ENCODE measurements around the gene PSMB2.

DNA sequence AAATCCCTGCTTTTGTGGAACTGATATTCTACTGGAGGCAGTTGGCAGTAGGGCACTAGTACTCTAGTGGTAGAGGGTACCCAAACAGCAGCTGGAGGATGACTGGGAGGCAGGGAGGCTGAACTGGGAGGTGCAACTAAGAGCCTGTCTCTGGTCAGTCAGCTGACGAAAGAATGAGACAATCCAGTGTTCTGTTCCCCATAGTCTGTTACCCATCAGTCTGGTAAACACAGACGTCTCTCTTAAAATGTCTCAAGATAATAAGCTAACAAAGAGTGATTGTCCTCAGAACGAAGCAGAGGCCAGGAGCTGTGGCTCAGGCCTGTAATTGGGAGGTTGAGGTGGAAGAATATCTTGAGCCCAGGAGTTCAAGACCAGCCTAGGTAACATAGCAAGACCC is 37.9 kb downstream of the PSMB2 start:
- no peak for TF ChIP-seq ZFP30 (CRISPR knock-in tag; IDR thresholded peaks at IDR 0.05)
- TF ChIP-seq, protein P1, sequence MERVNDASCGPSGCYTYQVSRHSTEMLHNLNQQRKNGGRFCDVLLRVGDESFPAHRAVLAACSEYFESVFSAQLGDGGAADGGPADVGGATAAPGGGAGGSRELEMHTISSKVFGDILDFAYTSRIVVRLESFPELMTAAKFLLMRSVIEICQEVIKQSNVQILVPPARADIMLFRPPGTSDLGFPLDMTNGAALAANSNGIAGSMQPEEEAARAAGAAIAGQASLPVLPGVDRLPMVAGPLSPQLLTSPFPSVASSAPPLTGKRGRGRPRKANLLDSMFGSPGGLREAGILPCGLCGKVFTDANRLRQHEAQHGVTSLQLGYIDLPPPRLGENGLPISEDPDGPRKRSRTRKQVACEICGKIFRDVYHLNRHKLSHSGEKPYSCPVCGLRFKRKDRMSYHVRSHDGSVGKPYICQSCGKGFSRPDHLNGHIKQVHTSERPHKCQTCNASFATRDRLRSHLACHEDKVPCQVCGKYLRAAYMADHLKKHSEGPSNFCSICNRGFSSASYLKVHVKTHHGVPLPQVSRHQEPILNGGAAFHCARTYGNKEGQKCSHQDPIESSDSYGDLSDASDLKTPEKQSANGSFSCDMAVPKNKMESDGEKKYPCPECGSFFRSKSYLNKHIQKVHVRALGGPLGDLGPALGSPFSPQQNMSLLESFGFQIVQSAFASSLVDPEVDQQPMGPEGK (CRISPR knock-in tag; IDR thresholded peaks at IDR 0.05; ENCODE audit: borderline replicate concordance) = no peak
- no peak for TF ChIP-seq RARB (CRISPR knock-in tag; IDR thresholded peaks at IDR 0.05)
- TF ChIP-seq GLIS3 (CRISPR knock-in tag; IDR thresholded peaks at IDR 0.05) = no peak
- TF ChIP-seq TCF4 (CRISPR knock-in tag; IDR thresholded peaks at IDR 0.05; ENCODE audit: borderline replicate concordance) = no peak
- TF ChIP-seq, protein P2, sequence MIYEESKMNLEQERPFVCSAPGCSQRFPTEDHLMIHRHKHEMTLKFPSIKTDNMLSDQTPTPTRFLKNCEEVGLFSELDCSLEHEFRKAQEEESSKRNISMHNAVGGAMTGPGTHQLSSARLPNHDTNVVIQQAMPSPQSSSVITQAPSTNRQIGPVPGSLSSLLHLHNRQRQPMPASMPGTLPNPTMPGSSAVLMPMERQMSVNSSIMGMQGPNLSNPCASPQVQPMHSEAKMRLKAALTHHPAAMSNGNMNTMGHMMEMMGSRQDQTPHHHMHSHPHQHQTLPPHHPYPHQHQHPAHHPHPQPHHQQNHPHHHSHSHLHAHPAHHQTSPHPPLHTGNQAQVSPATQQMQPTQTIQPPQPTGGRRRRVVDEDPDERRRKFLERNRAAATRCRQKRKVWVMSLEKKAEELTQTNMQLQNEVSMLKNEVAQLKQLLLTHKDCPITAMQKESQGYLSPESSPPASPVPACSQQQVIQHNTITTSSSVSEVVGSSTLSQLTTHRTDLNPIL (CRISPR knock-in tag; IDR thresholded peaks at IDR 0.05; ENCODE audit: low read depth) = no peak
- TF ChIP-seq PPARA (CRISPR knock-in tag; IDR thresholded peaks at IDR 0.05; ENCODE audit: borderline replicate concordance) = no peak
- no peak for TF ChIP-seq SNAI2 (CRISPR knock-in tag; IDR thresholded peaks at IDR 0.05)
- no peak for TF ChIP-seq ZFP3 (CRISPR knock-in tag; IDR thresholded peaks at IDR 0.05)
- no peak for TF ChIP-seq TOX (CRISPR knock-in tag; IDR thresholded peaks at IDR 0.05; ENCODE audit: borderline replicate concordance)
- no peak for TF ChIP-seq ESRRG (CRISPR knock-in tag; IDR thresholded peaks at IDR 0.05)
- no peak for TF ChIP-seq ZNF8 (CRISPR knock-in tag; IDR thresholded peaks at IDR 0.05)
- no peak for TF ChIP-seq BACH2 (CRISPR knock-in tag; IDR thresholded peaks at IDR 0.05; ENCODE audit: borderline replicate concordance)

Data from SK-N-SH treated with all-trans-retinoic acid at 6 μM for 48 hours (cell line).